GM19452 (cell line): ENCODE results near the gene CLCN3.
"Not testable (repeated sequence)": the region's sequence is repeated elsewhere in the genome, so short reads cannot be mapped to it uniquely, and the experiment has no call there.

Experiments
- ATAC-seq: cut with Tn5 transposase; IDR thresholded peaks from one replicate; pipeline ENCODE4 v1.9.1; 2021; ENCODE audit not compliant: unreplicated experiment

CLCN3 gene

DNA sequence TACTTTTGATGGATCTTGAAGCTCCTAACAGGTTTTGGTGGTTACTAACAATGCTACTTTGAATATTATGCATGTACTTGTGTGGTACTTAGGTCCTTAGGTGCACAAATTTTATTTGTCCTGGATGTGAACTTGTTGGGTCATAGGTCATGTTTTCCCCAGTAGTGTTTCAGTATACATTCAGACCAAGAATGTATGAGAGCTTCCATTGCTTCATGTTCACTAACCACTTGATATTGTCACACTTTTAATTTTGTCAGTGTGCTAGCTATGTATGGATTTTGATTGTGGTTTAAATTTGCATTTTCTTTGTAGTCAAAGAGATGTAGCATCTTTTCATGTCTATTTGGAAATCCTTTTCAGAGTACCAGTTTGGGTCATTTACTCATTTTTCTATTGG, 32.2 kb downstream of the CLCN3 start:
- ATAC-seq: no peak

DNA sequence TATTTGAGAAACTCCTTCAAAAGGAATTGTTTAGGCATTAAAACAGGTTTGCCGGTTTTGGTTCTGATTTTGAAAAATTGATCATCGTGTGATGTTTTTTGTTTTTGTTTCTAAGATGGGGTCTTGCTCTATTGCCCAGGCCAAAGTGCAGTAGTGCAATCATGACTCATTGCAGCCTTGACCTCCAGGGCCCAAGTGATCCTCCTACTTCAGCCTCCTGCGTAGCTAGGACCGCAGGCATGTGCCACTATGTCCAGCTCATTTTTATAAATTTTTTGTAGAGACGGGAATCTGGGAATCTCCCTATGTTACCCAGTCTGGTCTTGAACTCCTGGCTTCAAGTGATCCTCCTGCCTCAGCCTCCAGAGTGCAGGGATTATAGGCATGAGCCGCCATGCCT, 35.0 kb downstream of the CLCN3 start:
- ATAC-seq: no peak

DNA sequence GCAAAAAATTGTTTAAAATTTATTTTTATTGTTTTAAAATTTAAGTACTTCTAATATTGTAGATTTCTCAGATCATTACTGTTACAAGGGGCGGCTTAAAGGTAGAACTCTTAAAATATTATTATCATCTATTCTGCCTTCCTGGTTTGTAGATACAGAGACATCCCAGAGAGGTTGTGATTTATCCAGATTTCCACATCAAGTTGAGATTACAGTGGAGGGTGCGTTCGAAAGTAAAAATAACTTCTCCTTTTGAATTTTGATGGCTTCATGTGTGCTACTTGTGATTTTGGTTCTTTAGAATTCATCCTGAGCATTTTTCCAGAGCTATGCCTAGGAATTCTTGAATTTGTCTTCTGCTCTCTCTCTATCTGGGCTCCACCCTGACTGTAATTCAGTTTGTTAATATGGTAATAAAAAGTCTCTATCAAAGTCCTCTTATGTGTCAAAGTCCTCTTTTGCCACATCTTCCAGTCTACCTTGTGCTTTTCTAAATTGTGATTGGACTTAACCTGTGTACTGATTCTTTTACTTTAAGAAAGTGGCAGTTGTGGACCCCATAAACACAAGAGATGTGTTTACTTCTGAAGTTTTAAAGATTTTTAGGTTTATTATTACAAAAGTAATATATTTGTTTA, 37.2 kb downstream of the CLCN3 start:
- ATAC-seq: no peak

DNA sequence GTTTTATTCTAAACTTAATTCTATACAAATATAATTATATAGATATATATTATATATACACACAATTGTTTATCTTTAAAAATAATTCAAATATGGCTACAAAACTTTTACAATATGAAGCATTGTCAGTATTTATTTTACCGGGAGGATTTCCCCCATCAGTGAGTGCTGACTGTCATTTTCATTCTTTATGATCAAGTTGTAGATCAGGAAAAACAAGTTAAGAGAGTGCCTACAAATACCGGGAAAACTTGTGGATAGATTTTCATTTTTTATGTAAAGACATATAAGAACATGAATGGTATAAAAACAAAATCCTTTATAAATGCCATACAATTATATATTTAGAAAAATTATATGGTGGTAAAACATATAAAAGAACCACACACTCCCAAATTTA, 37.8 kb downstream of the CLCN3 start:
- ATAC-seq: no peak

DNA sequence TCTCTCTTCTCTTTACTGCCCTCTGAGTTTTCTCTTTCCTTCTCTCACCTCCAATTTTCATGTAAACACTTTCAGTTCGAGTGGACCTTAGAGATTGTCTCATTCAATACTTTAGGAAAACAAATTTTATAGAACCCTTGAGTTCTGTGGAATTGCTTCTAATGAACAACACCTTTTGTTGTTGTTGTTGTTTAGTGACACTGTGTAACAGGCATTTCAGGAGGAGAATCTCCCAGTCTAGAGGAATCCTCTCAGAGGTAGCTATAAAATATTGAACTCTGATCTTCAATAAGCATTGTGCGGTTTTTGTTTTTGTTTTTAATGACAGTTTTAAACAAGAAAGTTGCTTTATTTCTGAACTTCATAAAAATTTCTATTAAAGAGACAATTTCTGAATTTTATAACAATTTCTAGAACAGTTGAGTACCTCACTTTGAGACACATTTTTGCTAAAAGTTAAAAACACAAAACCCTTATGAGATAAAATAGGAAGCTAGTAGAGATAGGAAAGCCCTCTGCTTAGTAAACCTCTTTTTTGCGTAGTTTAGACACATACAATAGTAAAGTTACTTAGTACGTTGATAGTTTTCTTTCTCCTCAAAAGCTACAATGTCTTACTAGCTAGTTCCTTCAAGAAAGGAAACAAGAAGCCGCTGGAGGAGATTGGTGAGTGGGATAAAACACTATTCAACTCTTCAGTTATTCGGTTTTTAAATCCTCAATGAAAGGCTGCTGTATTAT, 38.8 kb downstream of the CLCN3 start:
- ATAC-seq: no peak

DNA sequence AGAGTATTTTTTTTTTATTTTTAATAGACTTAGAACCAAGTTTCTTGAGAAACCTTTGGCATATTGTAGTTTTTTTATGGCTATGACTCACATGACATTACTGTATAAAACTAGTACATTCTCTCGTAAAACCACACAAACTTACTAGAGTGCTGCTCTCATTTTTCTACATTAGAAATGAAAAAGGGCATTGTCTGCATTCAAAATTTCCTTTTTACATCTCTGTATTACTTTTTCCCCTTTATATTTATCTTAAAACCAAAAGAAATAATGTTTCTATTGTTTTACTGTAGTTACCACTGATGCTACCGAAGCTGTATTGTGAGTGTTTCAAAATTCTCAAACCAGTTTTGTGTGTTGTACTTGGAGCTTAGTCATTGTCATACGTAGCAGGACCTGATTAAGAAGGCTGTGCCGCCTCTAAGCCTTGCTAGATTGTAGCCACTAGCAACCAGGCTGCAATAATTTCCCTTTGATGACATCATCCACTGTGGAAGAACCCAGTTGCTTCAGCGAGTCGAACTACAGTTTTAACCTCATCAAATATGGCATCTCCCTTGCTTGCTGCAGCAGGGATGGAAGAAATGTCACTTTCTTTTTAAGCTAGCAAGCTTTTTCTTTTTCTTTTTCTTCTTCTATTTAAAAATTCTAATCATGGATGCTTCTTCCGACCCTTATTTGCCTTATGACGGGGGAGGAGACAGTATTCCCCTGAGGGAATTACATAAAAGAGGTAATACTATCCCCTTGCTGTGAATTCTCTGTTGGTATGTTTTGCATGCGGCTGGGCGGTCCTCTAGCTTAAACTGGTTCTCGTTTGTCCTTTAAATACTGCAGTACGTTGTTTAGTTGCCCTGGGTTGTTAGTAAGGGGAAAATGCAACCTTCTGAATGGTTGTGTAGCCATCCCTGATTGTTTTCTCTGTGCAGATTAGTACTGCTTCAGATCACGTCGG, 39.6 kb downstream of the CLCN3 start:
- peak; percentile 99 for ATAC-seq

DNA sequence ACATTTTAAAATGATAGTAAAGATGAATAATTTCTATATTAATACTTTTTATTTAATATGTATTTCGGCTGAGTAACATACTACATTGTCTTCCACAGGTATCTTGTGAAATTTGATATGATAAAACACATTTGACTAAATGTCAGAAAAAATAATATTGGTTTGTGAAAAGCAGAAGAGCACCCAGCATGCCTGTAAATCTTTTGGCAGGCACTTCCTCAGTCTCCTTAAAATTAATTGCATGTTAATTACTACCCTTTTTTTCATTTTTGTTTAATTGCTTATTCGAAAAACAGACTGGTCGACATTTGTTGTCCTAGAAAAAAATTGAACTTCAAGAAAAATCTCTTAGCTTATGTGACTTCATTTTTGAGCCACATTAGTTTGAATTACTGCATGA, 40.6 kb downstream of the CLCN3 start:
- no peak for ATAC-seq

DNA sequence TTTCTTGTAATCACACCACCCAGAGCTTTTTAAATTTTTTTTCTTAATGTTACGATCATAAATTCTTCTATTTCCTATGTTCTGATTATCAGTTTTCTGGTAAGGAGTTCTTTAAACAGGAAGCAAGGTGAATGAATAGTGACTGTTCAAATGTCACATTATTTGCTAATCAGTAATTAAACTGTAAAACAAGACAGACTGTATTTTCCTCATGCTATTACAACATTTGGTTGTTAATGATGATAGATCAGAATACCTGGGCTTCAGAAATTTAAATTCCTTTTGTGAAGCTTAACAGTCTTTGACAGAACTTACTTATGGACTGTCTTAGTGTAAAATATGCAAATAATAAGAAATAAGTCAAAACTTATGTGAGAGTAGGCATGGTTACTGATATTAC, 41.4 kb downstream of the CLCN3 start:
- no peak for ATAC-seq

DNA sequence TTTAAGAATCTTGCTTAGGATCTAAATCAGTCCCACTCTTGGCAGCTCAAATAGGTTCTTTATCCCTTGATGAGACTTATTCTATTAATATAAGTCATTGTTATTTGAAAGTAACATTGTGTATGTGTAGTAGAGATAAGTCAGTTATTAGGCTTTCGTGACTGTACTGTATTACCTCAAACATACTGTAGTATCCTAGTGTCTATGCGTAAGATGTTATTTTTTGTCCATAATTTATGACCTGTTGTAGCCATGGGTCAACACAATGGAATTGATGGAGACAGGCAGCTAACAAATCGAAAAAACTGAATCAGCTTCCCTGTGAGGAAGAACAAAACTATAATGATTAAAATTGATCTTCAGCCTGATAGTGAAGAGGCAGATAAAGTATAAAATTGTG, 41.8 kb downstream of the CLCN3 start:
- no peak for ATAC-seq

DNA sequence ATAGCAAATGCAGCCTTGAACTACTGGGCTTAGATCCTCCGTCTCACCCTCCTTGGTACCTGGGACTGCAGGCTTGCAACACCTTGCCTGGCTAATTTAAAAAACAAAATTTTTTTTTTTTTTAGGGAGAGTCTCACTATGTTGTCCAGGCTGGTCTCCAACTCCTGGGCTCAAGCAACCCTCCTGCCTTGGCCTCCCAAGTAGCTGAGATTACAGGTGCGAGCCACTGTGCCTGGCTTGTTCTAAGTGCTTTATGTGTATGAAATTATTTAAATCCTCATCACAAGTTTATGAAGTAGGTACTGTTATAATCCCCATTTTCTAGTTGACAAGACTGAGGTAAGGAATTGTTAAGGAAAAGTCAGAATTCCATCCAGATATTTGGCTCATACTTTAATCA, 43.0 kb downstream of the CLCN3 start:
- ATAC-seq: no peak

DNA sequence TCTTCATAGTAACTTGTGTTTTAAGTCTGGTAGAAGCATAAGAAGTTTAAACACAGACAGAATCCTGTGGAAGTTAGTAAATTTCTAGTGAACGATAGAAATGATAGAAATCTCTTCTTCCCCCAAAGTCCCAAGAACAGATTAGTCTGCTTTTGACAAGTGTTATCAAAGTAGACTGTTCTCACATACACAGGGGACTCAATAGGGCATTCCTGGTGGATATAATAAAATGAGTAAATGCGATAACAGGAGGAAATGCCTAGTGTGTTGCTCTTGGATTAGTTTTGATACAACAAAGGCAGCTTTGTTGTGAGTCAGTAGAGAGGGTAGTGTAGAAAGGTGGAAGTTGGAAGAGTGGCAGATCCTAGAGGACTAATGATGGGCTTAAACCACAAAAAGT, 43.5 kb downstream of the CLCN3 start:
- no peak for ATAC-seq

DNA sequence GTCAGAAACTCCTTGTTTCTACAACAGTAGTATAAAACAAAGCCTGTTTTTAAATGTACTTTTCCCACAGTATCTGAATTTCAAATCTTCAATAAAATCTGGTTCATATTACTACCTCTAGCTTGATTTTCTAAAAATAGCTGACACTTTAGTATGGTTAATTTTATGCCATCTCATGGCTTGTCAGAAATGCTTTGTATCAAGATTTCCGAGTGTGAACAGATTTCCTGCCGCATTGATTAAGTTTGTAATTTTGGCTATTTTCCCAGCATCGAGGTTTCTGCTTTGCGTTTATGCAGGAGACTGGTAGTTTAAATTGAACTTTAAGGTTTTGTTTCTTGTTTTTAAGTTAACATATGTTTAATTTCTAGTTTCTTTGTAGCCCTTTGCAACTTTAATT, 44.2 kb downstream of the CLCN3 start:
- ATAC-seq: no peak

DNA sequence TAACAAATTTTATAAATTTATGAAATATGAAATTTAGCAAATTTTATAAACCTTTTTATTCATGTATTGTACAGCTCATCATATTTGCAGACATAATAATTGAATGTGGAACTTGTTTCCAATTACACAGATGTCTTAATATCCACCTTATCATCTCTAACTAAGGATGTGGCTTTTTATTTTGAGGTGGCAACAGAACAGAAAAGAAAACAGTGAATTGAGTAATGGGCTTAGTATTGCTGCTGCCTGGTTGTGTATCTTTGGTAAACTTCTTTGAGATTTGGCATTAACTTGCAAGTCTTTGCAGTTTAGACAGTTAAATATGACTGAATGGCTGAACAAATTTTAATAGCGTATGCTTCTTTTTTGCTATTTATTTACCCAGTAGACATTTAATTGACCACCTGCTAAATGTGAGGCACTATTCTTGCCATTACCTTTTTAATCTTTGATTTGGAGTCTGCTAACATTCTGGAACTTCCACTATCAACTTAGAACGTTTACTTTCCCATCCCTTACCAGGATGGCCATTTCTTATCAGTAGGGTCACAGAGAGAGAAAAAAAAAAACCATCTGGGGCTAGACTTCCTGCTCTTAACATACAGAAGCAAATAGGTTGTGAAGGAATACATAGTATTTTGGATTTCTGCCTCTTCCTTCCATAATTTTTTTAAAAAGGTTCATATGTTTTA, 44.8 kb downstream of the CLCN3 start:
- no peak for ATAC-seq

DNA sequence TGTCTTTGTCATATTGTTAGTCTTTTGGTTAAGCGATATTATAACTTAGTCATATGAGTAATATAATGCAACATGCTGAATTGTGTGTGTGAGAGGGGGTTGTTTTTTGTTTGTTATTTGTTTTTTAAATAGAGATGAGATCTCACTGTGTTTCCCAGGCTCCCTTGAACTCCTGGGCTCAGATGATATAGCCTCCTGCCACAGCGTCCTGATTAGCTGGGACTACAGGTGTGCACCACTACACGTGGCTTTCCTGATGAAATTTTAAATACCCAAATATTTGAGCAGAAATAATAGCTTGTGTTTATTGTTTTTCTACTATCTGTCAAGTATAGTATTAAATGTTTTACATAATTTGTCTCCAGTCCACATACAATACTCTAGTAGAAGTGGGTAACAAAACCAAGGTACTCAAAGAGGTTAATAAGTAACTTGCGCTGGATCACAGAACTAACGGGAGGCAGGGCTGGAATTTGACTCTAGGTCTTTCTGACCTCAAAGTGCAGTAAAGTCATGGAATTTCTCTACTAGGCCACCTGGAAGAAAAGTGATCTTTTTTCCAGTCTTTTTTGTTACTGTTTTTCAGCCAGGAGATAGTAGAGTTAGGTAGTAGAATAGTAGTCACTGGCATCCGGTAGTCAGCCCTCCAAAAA, 47.8 kb downstream of the CLCN3 start:
- ATAC-seq: no peak

DNA sequence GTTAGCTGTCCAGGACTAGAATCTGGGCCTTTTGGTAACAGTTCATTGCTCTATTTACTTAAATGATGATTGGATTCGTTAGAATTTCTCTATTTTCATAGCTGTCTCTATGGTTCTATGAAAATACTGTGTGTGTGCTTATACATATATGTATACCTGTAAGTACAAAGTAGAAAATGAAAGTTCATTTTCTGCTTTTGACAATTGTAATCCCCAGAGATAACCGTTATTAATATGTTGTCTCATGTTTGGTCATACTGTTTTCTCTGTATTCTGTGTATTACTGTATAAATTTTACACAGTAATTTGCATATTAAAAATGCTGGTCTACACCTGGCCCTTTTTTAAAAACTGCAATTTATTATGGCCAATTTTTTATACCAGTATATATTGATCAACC, 55.4 kb downstream of the CLCN3 start:
- ATAC-seq: peak; percentile 84

DNA sequence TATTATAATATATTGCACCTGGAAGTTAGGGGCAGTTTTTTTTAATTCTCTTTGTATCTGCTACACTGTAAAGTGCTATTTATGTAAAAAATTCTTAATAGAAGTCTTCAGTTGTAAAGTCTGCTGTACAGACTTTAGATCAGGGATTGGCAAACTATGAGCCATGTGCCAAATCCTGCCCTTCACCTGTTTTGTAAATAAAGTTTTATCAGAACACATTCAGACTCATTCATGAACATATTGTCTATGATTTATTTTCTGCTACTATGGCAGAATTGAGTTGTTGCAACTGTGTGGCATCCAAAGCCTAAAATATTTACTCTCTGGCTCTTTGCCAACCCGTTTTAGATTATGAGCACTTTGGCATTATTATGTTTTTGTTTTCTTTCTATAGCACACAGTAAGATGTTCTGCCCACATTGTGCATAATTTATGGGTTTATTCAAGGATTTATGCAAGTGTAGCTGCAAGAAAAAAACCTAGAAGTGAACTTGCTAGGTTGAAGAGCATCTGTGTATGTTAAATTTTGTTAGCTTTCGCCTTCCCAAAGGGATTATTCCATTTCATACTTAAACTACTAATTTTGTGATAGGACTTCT, 56.9 kb downstream of the CLCN3 start:
- ATAC-seq: no peak

DNA sequence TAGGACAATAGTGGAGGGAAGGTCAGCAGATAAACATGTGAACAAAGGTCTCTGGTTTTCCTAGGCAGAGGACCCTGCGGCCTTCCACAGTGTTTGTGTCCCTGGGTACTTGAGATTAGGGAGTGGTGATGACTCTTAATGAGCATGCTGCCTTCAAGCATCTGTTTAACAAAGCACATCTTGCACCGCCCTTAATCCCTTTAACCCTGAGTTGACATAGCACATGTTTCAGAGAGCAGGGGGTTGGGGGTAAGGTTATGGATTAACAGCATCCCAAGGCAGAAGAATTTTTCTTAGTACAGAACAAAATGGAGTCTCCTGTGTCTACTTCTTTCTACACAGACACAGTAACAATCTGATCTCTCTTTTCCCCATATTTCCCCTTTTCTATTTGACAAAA, 58.1 kb downstream of the CLCN3 start:
- not testable (repeated sequence) for ATAC-seq

DNA sequence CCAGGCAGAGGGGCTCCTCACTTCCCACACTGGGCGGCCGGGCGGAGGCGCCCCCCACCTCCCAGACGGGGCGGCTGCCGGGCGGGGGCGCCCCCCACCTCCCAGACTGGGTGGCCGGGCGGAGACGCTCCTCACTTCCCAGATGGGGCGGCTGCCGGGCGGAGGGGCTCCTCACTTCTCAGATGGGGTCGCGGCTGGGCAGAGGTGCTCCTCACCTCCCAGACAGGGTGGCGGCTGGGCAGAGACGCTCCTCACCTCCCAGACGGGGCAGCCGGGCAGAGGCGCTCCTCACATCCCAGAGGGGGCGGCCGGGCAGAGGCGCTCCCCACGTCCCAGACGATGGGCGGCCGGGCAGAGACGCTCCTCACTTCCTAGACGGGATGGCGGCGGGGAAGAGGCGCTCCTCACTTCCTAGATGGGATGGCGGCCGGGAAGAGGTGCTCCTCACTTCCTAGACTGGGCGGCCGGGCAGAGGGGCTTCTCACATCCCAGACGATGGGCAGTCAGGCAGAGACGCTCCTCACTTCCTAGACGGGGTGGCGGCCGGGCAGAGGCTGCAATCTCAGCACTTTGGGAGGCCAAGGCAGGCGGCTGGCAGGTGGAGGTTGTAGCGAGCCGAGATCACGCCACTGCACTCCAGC, 58.7 kb downstream of the CLCN3 start:
- not testable (repeated sequence) for ATAC-seq

DNA sequence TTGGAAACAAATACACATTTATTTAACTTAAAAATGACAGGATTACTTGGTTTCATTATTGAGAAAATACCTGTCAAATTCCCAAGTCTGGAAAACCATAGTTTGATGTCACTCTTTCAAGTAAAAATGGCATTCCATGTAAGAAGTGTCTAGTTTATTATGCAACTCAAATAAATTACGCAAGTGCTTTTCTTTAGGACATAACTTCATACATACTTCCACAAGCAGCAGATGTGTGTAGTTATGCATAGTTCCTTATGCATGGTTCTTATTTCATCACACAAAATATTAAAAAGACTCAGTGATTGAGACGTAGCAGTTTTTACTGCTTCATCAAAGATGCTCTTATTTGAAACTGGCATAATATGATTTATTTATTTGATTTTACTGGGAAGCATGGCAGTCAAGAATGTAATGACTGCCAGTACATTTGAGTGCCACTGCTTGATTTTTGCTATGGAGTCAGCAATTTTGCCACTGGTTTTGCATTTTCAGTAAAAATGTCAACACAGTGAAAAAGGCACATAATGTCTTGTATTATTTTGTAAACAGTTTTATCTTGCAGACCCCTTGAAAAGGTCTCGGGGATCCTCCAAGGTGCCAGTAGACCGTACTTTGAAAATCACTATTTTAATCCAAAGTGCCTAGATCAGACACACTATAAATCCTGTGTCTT, 62.1 kb downstream of the CLCN3 start:
- ATAC-seq: no peak
